ENCODE results near the gene PADI3.

Gene PADI3

GRCh38 chr1:17243274-17243673 is 5.6 kb upstream of the PADI3 start:
- DNase-seq, result no peak

- DNase-seq, result no peak
Observed at GRCh38 chr1:17244821-17245740, 3.8 kb upstream of the PADI3 start.

- no peak for DNase-seq
Observed at GRCh38 chr1:17245816-17246325, 3.0 kb upstream of the PADI3 start.

GRCh38 chr1:17246971-17247370 is 1.9 kb upstream of the PADI3 start:
- DNase-seq, result no peak

GRCh38 chr1:17250601-17251000 is 1.7 kb downstream of the PADI3 start:
- DNase-seq, result peak in 1 of 2 experiments; percentile 76

- no peak for DNase-seq
Observed at GRCh38 chr1:17251246-17251645, 2.3 kb downstream of the PADI3 start.

GRCh38 chr1:17251701-17252376 is 2.9 kb downstream of the PADI3 start:
- peak; percentile 14 to 65 for DNase-seq

GRCh38 chr1:17255336-17255735 is 6.4 kb downstream of the PADI3 start:
- no peak for DNase-seq

GRCh38 chr1:17258116-17258757 is 9.3 kb downstream of the PADI3 start:
- DNase-seq, result no peak

GRCh38 chr1:17258758-17259130 is 9.8 kb downstream of the PADI3 start:
- DNase-seq, result no peak

GRCh38 chr1:17259233-17259873 is 10.5 kb downstream of the PADI3 start:
- no peak for DNase-seq

GRCh38 chr1:17260264-17260663 is 11.4 kb downstream of the PADI3 start:
- no peak for DNase-seq

- DNase-seq, result no peak
Observed at GRCh38 chr1:17260738-17261137, 11.8 kb downstream of the PADI3 start.

- no peak for DNase-seq
Observed at GRCh38 chr1:17263936-17264335, 15.0 kb downstream of the PADI3 start.

GRCh38 chr1:17264470-17264869 is 15.6 kb downstream of the PADI3 start:
- no peak for DNase-seq

- DNase-seq, result no peak
Observed at GRCh38 chr1:17265162-17265561, 16.3 kb downstream of the PADI3 start.

GRCh38 chr1:17265950-17266349 is 17.1 kb downstream of the PADI3 start:
- no peak for DNase-seq

- DNase-seq, result no peak
Observed at GRCh38 chr1:17270891-17271765, 22.2 kb downstream of the PADI3 start.

GRCh38 chr1:17272066-17272465 is 23.2 kb downstream of the PADI3 start:
- no peak for DNase-seq

GRCh38 chr1:17272646-17273045 is 23.7 kb downstream of the PADI3 start:
- no peak for DNase-seq

- DNase-seq, result no peak
Observed at GRCh38 chr1:17273096-17273495, 24.2 kb downstream of the PADI3 start.
